ENCODE measurements around the gene PNMA8B.

DNA sequence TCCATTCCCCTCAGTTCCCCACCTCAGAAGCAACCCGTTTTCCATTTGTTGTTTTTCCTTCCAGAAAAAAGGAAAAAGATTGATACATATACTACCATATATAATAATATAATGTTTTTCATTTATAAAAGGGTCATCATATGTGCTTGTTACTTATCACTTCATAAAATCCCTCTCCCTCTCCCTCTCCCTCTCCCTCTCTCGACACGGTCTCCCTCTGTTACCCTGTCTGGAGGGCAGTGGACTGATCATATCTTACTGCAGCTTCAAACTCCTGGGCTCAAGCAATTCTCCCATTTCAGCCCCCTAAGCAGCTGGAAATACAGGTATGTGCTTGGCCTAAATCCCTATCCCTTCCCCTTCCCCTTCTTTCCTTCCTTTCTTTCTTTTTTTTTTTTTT, 41.4 kb downstream of the PNMA8B start:
- TF ChIP-seq GABPA (IDR thresholded peaks at IDR 0.05; ENCODE audit: low read depth) (no peak), SIN3A (IDR thresholded peaks at IDR 0.05; ENCODE audit: borderline replicate concordance, low read depth, low read length) (no peak), TEAD4 (IDR thresholded peaks at IDR 0.05; ENCODE audit: borderline replicate concordance, insufficient read depth) (no peak)
- TF ChIP-seq, protein P1, sequence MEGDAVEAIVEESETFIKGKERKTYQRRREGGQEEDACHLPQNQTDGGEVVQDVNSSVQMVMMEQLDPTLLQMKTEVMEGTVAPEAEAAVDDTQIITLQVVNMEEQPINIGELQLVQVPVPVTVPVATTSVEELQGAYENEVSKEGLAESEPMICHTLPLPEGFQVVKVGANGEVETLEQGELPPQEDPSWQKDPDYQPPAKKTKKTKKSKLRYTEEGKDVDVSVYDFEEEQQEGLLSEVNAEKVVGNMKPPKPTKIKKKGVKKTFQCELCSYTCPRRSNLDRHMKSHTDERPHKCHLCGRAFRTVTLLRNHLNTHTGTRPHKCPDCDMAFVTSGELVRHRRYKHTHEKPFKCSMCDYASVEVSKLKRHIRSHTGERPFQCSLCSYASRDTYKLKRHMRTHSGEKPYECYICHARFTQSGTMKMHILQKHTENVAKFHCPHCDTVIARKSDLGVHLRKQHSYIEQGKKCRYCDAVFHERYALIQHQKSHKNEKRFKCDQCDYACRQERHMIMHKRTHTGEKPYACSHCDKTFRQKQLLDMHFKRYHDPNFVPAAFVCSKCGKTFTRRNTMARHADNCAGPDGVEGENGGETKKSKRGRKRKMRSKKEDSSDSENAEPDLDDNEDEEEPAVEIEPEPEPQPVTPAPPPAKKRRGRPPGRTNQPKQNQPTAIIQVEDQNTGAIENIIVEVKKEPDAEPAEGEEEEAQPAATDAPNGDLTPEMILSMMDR (IDR thresholded peaks at IDR 0.05): no peak
